Measurements from ENCODE around the gene TBC1D9. TPM values are rescaled to one million over a fixed set of nuclear protein-coding genes. Genes with fewer than 3 reads are reported as not detected.

The TBC1D9 gene
- total and polyA plus RNA-seq, 2 of the 13 experiments (the other 11 are each of a cell fraction or from before 2014, with no cell fraction given) = 11.9 to 12.2 TPM

GRCh38 chr4:140756319-140757231 lies at the start of gene TBC1D9 (continued):
- TF ChIP-seq TSC22D2 (CRISPR knock-in tag; IDR thresholded peaks at IDR 0.05; ENCODE audit: borderline replicate concordance) = no peak
- no peak for TF ChIP-seq JDP2 (CRISPR knock-in tag; IDR thresholded peaks at IDR 0.05; ENCODE audit: borderline replicate concordance)
- TF ChIP-seq ARID4A (CRISPR knock-in tag; IDR thresholded peaks at IDR 0.05; ENCODE audit: borderline replicate concordance) = peak; percentile 72; the same call in 1 of the 2 replicates
- TF ChIP-seq PREB (CRISPR knock-in tag; IDR thresholded peaks at IDR 0.05) = peak; percentile 64; the same call in 1 of the 2 replicates
- TF ChIP-seq ZKSCAN1 (IDR thresholded peaks at IDR 0.05; ENCODE audit: low read length) = peak; percentile 68
- peak; percentile 61 for TF ChIP-seq MED1 (CRISPR knock-in tag; IDR thresholded peaks at IDR 0.05)
- peak; percentile 29; the same call in 1 of the 2 replicates for TF ChIP-seq MXD3 (CRISPR knock-in tag; IDR thresholded peaks at IDR 0.05)
- no peak for TF ChIP-seq BCL3 (CRISPR knock-in tag; IDR thresholded peaks at IDR 0.05)
- no peak for TF ChIP-seq TCF7L2 (IDR thresholded peaks at IDR 0.05; ENCODE audit: low read depth, low read length)
- TF ChIP-seq ZNF891 (CRISPR knock-in tag; IDR thresholded peaks at IDR 0.05) = peak; percentile 93
- 0 out of 2 replicates have a peak, but pooled peaks have one; percentile 44 for TF ChIP-seq ZNF136 (CRISPR knock-in tag; IDR thresholded peaks at IDR 0.05; ENCODE audit: low read depth)
- 0 out of 2 replicates have a peak, but pooled peaks have one; percentile 19 for TF ChIP-seq ZNF335 (CRISPR knock-in tag; IDR thresholded peaks at IDR 0.05)
- TF ChIP-seq PAX8 (CRISPR knock-in tag; IDR thresholded peaks at IDR 0.05; ENCODE audit: borderline replicate concordance) = no peak
- 0 out of 2 replicates have a peak, but pooled peaks have one; percentile 12 for TF ChIP-seq ZNF770 (CRISPR knock-in tag; IDR thresholded peaks at IDR 0.05)
- TF ChIP-seq ZNF878 (CRISPR knock-in tag; IDR thresholded peaks at IDR 0.05) = 0 out of 2 replicates have a peak, but pooled peaks have one; percentile 67
- peak; percentile 88; the same call in 1 of the 2 replicates for TF ChIP-seq ZNF232 (CRISPR knock-in tag; IDR thresholded peaks at IDR 0.05; ENCODE audit: borderline replicate concordance)
- peak; percentile 78 for TF ChIP-seq GABPB1 (CRISPR knock-in tag; IDR thresholded peaks at IDR 0.05)
- TF ChIP-seq MEIS1 (CRISPR knock-in tag; IDR thresholded peaks at IDR 0.05; ENCODE audit: borderline replicate concordance) = peak; percentile 54; the same call in 1 of the 2 replicates
- TF ChIP-seq SAFB2 (CRISPR knock-in tag; IDR thresholded peaks at IDR 0.05; ENCODE audit: borderline replicate concordance, low read depth) = no peak

Measured in HepG2 (cell line).